ENCODE measurements around the gene AKAP6. TPM values are rescaled to one million over a fixed set of nuclear protein-coding genes. Genes with fewer than 3 reads are reported as not detected.

AKAP6 gene
- total RNA-seq, 2 experiments from 2014 or later: 0.13 to 0.72 TPM

GRCh38 chr14:32595497-32595896, 266.4 kb downstream of the AKAP6 start:
- Histone ChIP-seq H3K4me2 (ENCODE audit: low read length) (no peak overlapping the region), H4K20me1 (ENCODE audit: insufficient read depth, low read length) (no peaks in the 10 kb centered on the region), H3K4me3 (ENCODE audit: low read depth, low read length, poor library complexity, severe bottlenecking) (no peak overlapping the region), H3K27ac (ENCODE audit: low read depth, low read length, poor library complexity, severe bottlenecking) (no peak overlapping the region), H3K4me1 (ENCODE audit: insufficient read depth, low read length, poor library complexity, severe bottlenecking) (no peaks in the 10 kb centered on the region), H3K36me3 (ENCODE audit: insufficient read depth, low read length) (no peaks in the 10 kb centered on the region), H2AFZ (ENCODE audit: low read length) (no peak overlapping the region), H3K79me2 (ENCODE audit: insufficient read depth, low read depth, low read length) (no peaks in the 10 kb centered on the region), H3K9me3 (ENCODE audit: low read length) (no peaks in the 10 kb centered on the region), H3K9me2 (ENCODE audit: insufficient read depth, low read length) (no peaks in the 10 kb centered on the region)
- no peak for DNase-seq (ENCODE audit: low spot score)
- no TSS peak for BruUV-seq (replicated peaks)
- intact Hi-C loops (cut with micrococcal nuclease; ENCODE audit: unreplicated experiment): no loop called here
- no peak for TF ChIP-seq EZH2phosphoT487 (IDR thresholded peaks at IDR 0.05; ENCODE audit: borderline replicate concordance, low read depth, low read length)
- no peak for TF ChIP-seq CTCF (conservative IDR thresholded peaks at IDR 0.05; ENCODE audit: low read length)
- ChIA-PET POLR2A (no interaction called here), CTCF (ENCODE audit: unreplicated experiment) (no interaction called here)

DNA sequence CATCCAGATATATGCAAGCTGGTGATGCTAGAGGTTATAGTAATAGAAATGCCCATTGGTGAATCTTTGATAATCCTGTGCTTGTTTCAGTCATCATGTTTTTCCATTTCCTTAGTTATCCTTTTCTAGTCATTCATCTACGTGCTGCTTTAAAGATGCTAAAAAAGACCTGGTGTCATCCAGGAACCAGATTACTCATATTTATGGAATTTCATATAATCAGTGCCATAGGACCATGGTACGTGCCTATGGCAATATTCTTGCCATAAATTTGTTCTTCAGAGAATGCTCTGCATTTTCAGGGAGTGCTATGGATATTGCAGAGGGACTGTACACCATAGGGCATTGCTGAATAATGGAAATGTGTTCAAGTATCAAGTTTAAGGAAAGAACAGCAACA, 267.3 kb downstream of the AKAP6 start:
- BruUV-seq (replicated peaks): no TSS peak
- DNase-seq (ENCODE audit: low spot score): no peak
- POLR2A ChIA-PET: no interaction called here
- Histone ChIP-seq H3K4me2 (ENCODE audit: low read length) (no peak overlapping the region), H3K9me2 (ENCODE audit: insufficient read depth, low read length) (no peaks in the 10 kb centered on the region), H3K4me3 (ENCODE audit: low read depth, low read length, poor library complexity, severe bottlenecking) (no peak overlapping the region), H3K9me3 (ENCODE audit: low read length) (no peaks in the 10 kb centered on the region), H3K27ac (ENCODE audit: low read depth, low read length, poor library complexity, severe bottlenecking) (no peak overlapping the region), H2AFZ (ENCODE audit: low read length) (no peak overlapping the region), H3K4me1 (ENCODE audit: insufficient read depth, low read length, poor library complexity, severe bottlenecking) (no peaks in the 10 kb centered on the region), H3K36me3 (ENCODE audit: insufficient read depth, low read length) (no peaks in the 10 kb centered on the region), H3K79me2 (ENCODE audit: insufficient read depth, low read depth, low read length) (no peaks in the 10 kb centered on the region), H4K20me1 (ENCODE audit: insufficient read depth, low read length) (no peaks in the 10 kb centered on the region)
- intact Hi-C loops (cut with micrococcal nuclease; ENCODE audit: unreplicated experiment): no loop called here
- no peak for TF ChIP-seq EZH2phosphoT487 (IDR thresholded peaks at IDR 0.05; ENCODE audit: borderline replicate concordance, low read depth, low read length)
- no peak for TF ChIP-seq CTCF (conservative IDR thresholded peaks at IDR 0.05; ENCODE audit: low read length)
- CTCF ChIA-PET (ENCODE audit: unreplicated experiment): no interaction called here

DNA sequence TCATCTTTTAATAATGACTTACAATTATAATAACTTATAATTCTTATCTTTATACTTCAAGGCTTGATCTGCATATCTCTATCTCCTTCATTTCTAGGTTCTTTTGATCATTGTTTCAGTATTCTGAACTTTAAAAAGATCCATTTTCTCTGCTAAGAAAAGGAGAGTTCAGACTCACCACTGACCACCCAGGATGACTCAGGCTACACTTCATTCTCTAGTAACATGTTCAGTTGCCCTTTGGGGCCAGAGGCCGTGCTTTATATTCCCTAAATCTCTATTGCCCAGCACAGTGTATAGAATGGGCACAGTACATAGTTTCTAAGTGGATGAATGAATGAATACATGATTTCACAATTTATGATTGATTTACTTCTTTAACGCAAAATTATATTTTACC, 268.7 kb downstream of the AKAP6 start:
- no peaks in the 10 kb centered on the region for H3K79me2 ChIP-seq (ENCODE audit: insufficient read depth, low read depth, low read length)
- H3K4me2 ChIP-seq (ENCODE audit: low read length): no peak overlapping the region
- TF ChIP-seq EZH2phosphoT487 (IDR thresholded peaks at IDR 0.05; ENCODE audit: borderline replicate concordance, low read depth, low read length): no peak
- TF ChIP-seq CTCF (conservative IDR thresholded peaks at IDR 0.05; ENCODE audit: low read length): no peak
- no TSS peak for BruUV-seq (replicated peaks)
- no peaks in the 10 kb centered on the region for H3K9me2 ChIP-seq (ENCODE audit: insufficient read depth, low read length)
- ChIA-PET CTCF (ENCODE audit: unreplicated experiment) (no interaction called here), POLR2A (no interaction called here)
- H4K20me1 ChIP-seq (ENCODE audit: insufficient read depth, low read length): no peaks in the 10 kb centered on the region
- H3K36me3 ChIP-seq (ENCODE audit: insufficient read depth, low read length): no peaks in the 10 kb centered on the region
- no peak for DNase-seq (ENCODE audit: low spot score)
- H3K27ac ChIP-seq (ENCODE audit: low read depth, low read length, poor library complexity, severe bottlenecking): no peak overlapping the region
- H2AFZ ChIP-seq (ENCODE audit: low read length): no peak overlapping the region
- intact Hi-C loops (cut with micrococcal nuclease; ENCODE audit: unreplicated experiment): no loop called here
- H3K4me3 ChIP-seq (ENCODE audit: low read depth, low read length, poor library complexity, severe bottlenecking): no peak overlapping the region
- no peaks in the 10 kb centered on the region for H3K9me3 ChIP-seq (ENCODE audit: low read length)
- H3K4me1 ChIP-seq (ENCODE audit: insufficient read depth, low read length, poor library complexity, severe bottlenecking): no peaks in the 10 kb centered on the region

All from OCI-LY7 (cell line).